ENCODE data around the gene LCN15. TPM values are rescaled to one million over a fixed set of nuclear protein-coding genes. Genes with fewer than 3 reads are reported as not detected.
A peak's percentile ranks its signal among the peaks of the same experiment; 100 is the strongest.
"Not testable (repeated sequence)": the region's sequence is repeated elsewhere in the genome, so short reads cannot be mapped to it uniquely, and the experiment has no call there.

Gene LCN15
- total RNA-seq, 4 donors from 2014 or later = 1.5 to 9.3 TPM; not detected in 2

DNA sequence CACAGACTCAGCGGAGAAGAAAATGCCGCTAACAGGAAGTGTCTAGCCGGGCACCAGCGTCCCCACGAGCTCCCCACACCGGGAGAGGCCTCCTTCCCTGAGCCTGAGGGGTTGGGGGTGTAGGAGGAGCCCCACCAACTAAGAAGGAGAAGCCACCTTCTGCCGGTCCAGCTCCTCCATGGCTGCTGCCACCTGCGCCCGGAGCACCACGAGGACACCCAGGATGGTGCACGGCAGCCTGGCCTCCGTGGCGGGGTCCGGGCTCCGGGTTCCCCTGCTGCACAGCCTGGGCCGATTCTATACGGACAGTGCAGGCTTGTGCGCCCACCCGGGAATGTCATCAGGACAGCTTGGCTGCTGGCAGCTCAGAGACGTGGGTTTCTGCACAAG, 6.6 kb downstream of the LCN15 start:
- TF ChIP-seq CTCF (IDR thresholded peaks at IDR 0.05) = no peak
- no peak for TF ChIP-seq POLR2A (IDR thresholded peaks at IDR 0.05)
- H3K27me3 ChIP-seq = no peaks in the 10 kb centered on the region
- H3K4me1 ChIP-seq = peaks cover 0 to 20% (median 0%) of the 10 kb centered on the region in 4 donors
- no peak for DNase-seq
- peak overlapping the region in 1 of 4 donors; percentile 66 for H3K27ac ChIP-seq
- no peak overlapping the region for H3K4me3 ChIP-seq
- no peaks in the 10 kb centered on the region for H3K36me3 ChIP-seq
- H3K9me3 ChIP-seq = peaks cover 0 to 7% (median 2%) of the 10 kb centered on the region in 4 donors

GRCh38 chr9:136757328-136757727, 7.0 kb downstream of the LCN15 start:
- Histone ChIP-seq H3K9me3 (peaks cover 0 to 7% (median 2%) of the 10 kb centered on the region in 4 donors), H3K27me3 (no peaks in the 10 kb centered on the region), H3K36me3 (no peaks in the 10 kb centered on the region), H3K27ac (peak overlapping the region in 1 of 4 donors; percentile 66), H3K4me3 (no peak overlapping the region), H3K4me1 (peaks cover 0 to 20% (median 0%) of the 10 kb centered on the region in 4 donors)
- no peak for DNase-seq
- TF ChIP-seq POLR2A (IDR thresholded peaks at IDR 0.05) (no peak), CTCF (IDR thresholded peaks at IDR 0.05) (no peak)

DNA sequence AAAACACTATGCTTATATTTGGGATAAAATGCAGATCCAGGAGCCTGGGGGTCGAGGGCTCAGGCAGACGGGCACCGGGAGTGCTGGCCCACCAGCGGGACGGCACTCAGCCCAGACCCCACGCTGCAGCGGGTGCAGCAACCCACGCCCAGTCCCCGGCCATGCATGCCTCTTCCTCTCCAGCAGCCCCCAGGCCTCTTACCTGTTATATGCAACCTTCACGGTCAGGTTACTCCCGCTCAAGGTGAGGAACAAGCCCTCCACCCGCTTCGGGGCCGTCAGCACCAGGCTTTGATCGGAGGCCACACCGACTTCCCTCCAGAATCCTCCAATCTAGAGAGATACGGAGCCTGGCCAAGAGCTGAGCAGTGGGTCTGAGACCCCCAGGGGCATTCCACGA, 7.5 kb downstream of the LCN15 start:
- Histone ChIP-seq H3K9me3 (peaks cover 0 to 10% (median 5%) of the 10 kb centered on the region in 4 donors), H3K27ac (peak overlapping the region in 1 of 4 donors; percentile 66), H3K4me1 (peaks cover 0 to 20% (median 0%) of the 10 kb centered on the region in 4 donors), H3K27me3 (no peaks in the 10 kb centered on the region), H3K4me3 (no peak overlapping the region), H3K36me3 (no peaks in the 10 kb centered on the region)
- no peak for TF ChIP-seq POLR2A (IDR thresholded peaks at IDR 0.05)
- no peak for TF ChIP-seq CTCF (IDR thresholded peaks at IDR 0.05)
- no peak for DNase-seq

DNA sequence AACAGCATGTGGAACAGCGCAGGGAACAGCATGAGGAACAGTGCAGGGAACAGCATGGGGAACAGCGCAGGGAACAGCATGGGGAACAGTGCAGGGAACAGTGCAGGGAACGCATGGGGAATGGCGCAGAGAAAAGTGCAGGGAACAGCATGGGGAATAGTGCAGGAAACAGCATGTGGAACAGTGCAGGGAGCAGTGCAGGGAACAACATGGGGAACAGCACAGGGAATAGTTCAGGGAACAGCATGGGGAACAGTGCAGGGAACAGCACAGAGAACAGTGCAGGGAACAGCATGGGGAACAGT, 8.2 kb downstream of the LCN15 start:
- DNase-seq = no peak

DNA sequence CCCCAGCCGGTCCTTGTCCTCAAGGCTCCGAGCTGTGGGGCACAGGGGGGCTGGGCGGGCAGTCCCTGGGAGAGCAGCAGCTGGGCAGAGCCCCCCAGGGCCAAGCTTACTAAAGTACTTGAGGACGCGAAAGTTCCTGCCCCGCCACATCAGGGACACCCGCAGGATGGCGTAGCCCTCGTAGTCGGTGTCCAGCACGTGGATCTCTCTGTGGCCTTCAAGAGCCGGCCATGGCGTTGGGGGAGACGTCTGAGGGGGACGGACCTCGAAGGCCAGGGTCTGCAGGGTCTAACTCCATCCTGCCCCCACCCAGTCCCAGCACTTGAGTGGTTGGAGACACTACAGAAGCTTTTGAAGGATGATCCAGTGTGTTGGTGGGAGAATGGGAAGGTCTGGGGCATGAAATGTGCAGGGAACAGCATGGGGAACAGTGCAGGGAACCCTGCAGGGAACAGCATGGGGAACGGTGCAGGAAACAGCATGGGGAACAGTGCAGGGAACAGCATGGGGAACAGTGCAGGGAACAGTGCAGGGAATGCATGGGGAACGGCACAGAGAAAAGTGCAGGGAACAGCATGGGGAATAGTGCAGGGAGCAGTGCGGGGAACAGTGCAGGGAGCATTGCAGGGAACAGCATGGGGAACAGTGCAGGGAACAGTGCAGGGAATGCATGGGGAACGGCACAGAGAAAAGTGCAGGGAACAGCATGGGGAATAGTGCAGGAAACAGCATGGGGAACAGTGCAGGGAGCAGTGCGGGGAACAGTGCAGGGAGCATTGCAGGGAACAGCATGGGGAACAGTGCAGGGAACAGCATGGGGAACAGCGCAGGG, 8.8 kb downstream of the LCN15 start:
- not testable (repeated sequence) for H3K4me3 ChIP-seq, DNase-seq, H3K27me3 ChIP-seq, H3K36me3 ChIP-seq
- Histone ChIP-seq H3K27ac (peak overlapping the region in 1 of 4 donors; percentile 31), H3K4me1 (peaks cover 0 to 20% (median 0%) of the 10 kb centered on the region in 4 donors), H3K9me3 (peaks cover 0 to 17% (median 5%) of the 10 kb centered on the region in 4 donors)

More for the DNA sequence above, 8.2 kb downstream of the LCN15 start:
- Histone ChIP-seq H3K36me3 (no peaks in the 10 kb centered on the region), H3K9me3 (peaks cover 0 to 15% (median 5%) of the 10 kb centered on the region in 4 donors), H3K27me3 (no peaks in the 10 kb centered on the region), H3K27ac (no peak overlapping the region), H3K4me3 (no peak overlapping the region), H3K4me1 (peaks cover 0 to 20% (median 0%) of the 10 kb centered on the region in 4 donors)
- TF ChIP-seq POLR2A (IDR thresholded peaks at IDR 0.05) = no peak
- no peak for TF ChIP-seq CTCF (IDR thresholded peaks at IDR 0.05)

GRCh38 chr9:136754626-136755301, 9.6 kb downstream of the LCN15 start:
- Histone ChIP-seq H3K36me3 (no peaks in the 10 kb centered on the region), H3K27me3 (no peaks in the 10 kb centered on the region), H3K9me3 (peaks cover 0 to 17% (median 5%) of the 10 kb centered on the region in 4 donors), H3K27ac (peak overlapping the region in 1 of 4 donors; percentile 31), H3K4me1 (peaks cover 0 to 20% (median 0%) of the 10 kb centered on the region in 4 donors), H3K4me3 (no peak overlapping the region)
- TF ChIP-seq POLR2A (IDR thresholded peaks at IDR 0.05) = no peak
- no peak for TF ChIP-seq CTCF (IDR thresholded peaks at IDR 0.05)
- DNase-seq = no peak

Data from Peyer's patch (tissue), 4 donors.